ENCODE measurements around the gene ABHD11.
"Not testable (repeated sequence)": the region's sequence is repeated elsewhere in the genome, so short reads cannot be mapped to it uniquely, and the experiment has no call there.

Gene ABHD11

DNA sequence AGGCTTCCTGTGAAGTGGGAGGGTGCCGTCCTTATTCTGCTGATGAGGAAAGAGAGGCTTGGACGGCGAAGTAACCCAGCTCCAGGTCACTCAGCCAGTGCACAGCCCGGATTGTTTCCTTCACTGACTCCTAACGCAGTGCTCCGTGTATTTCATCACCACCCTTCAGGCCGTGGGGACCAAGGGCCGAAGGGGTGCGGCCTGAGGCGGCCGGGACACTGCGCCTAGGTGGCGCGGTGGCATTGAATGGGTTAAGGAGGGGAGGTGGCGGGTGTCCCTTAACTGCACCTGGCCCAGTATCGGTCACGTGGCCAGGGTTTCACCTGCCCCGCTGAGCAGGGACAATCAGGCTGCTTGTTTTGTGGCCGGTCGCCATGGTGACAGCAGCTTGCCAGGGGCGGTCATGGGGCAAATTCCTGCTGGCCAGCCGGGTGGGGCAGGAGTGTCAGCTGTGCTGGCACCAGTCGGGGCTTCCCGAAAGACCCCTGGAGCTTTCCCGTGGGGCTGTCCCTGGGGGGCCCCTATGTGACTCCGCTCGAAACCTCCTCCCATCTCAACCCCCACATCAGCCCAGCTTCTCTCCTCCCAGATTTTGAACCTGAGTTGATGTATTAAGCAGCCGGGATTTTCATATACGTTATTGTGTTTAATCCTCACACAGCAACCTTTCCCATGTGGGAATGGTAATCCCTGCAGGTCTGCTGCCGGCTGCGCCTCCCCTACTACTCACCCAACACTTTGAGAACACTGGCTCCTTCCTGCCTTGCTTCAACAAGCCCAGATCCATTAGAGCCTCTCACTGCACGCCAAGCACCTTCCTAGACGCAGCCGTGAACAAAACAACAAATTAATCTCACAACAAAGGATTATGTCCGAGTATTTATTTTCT is 4.4 kb upstream of the ABHD11 start:
- DNase-seq: peak; percentile 95

DNA sequence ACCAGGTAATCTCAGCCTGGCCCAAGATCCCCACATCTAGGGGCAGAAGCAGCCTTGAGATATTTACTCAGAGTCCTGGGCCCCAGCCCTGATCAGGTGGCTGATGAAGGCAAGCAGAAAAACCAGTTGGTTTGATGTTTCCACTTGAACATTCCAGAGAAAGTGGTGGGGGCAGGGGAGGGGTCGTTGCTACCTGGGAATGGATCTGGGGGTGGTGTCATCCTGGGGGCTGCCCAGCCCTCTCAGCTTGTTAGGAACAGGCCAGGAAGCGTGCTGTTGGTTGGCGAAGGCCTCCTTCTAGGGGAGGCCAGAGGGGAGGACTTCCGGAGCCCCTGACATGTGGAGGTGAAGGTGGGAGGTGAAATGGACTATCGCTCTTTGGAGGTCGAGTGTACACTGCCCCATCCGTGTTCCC is 3.7 kb upstream of the ABHD11 start:
- no peak for DNase-seq

DNA sequence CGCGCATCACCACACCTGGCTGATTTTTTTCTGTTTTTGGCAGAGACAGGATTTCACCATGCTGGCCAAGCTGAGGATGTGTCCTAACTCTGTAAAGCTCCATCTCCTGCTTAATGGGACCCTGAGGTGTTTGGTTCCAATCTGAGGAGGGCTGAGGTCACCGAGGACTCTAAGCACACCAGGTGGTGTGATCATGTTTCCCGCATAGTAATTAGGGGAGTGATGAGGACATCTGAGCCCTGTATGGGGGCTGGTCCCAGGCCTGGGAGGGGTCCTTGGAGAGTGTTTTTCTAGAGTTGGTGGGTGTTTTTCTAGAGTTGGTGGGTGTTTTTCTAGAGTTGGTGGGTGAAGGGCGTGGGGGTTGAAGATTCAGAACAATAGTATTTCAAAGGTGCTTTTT is 3.0 kb upstream of the ABHD11 start:
- peak; percentile 36 for DNase-seq

DNA sequence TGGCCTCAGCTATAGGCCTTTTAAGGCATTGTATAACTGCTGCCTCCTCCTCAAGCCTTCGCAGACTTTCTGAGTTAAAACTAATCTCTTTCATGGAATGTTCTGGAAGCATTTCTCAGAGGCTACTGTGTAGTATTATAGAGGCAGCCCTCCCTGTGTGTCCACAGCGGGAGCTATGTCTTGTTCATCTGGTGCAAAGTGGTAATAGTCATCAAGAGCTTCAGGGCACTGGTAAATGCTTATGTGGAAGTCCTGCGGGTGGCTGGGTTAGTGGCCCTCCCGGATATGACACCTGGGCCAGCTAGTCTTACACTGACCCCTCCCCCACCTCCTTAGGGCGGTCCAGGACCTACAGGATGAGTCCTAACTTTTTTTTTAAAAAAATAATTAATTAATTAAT is 2.2 kb upstream of the ABHD11 start:
- no peak for DNase-seq

DNA sequence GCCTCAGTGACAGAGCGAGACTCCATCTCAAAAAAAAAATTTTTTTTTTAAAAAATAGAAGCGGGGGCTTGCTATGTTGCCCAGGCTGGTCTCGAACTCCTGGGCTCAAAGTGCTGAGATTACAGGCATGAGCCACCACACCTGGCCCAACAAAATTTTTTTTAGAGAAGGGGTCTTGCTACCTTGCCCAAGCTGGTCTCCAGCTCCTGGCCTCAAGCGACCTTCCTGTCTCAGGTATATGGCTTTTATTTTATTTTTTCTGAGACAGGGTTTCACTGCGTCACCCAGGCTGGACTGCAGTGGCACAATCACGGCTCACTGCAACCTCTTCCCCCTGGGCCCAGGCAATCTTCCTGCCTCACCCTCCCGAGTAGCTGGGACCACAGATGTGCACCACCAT is 1.6 kb upstream of the ABHD11 start:
- no peak for DNase-seq

DNA sequence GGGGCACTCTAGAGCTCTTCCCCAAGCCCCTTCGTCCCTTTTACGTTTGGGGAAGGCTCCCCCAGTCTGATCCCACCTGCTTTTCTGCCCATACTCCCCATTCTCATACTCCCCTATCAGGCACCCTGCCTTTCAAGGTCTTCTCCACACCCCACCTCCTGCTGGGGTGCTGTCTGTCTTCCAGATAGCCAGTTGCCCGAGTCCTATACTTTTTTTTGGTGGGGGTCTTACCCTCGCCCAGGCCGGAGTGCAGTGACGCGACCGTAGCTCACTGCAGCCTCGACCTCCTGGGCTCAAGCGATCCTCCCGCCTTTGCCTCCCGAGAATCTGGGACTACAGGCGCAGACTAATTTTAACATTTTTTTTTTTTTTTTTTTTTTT is 775 bp upstream of the ABHD11 start:
- no peak for DNase-seq

DNA sequence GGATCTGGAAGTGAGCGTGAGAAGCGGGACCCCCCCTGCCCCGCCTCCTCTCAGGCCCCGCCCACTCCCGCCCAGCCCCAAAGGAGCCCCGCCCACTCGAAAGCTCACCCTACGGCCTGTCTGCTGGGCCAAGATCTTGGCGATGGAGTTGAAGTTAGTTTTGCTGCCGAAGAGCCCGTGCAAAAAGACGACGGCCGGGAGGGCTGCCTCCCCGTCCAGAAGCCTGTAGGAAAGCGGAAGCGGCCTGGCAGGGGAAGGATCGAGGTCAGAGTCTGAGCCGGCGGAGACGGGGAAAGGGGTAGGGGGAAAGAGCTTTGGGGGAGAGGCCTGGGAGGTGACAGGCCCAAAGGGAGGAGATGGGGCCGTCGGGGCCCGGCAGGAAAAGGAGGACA is 386 bp downstream of the ABHD11 start:
- no peak for DNase-seq

DNA sequence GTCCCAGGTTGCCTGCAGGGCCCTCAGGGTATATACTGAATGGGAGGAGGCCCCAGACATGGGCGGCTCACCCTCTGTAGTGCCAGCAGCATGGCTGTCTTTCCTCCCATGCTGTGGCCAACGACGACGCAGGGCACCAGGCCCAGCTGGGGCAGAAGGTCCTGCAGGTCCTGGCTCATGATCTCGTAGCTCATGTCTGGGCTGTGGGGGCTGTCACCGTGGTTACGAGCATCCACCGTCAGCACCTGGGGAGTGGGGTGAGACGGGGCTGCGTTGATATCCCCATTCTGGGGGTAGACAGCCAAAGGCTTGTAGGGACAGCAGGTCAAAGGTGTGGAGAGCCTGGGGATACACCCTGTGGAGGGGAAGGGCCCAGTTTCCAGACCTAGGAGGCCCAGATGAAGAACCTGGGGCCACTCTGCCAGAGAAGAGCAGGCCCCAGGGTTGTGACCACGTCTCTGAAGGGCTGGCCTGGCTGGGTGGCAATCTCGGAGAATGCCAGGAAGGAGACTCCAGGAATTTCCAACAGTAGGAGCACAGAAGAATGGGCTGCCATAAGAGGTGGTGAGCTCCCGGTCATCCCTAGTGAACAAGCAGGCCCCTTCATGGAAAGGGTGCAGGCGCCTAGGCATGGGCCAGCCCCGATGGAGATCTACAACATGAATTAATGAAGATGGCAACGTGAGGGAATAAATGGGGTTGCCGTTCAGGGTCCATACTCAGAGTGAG is 947 bp downstream of the ABHD11 start:
- DNase-seq: no peak

DNA sequence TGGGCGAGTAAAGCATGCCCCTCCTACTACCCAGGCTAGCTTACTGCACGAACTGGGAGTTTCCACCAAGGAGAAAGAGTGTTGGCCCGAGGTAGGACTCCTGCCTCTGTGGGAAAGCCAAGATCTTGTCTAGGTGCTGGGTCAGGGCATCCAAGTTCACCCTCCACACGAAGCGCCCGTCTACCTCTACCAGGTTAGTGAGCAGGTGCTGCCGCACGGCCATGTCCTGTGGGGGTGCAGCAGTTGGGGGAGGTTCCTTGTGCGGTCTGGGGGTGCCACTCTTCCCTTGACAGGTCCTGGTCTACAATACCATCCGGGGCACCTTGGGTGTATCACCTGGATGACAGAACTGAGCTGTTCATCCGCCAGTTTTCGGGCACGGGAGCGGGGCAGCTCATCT is 1.7 kb downstream of the ABHD11 start:
- no peak for DNase-seq

DNA sequence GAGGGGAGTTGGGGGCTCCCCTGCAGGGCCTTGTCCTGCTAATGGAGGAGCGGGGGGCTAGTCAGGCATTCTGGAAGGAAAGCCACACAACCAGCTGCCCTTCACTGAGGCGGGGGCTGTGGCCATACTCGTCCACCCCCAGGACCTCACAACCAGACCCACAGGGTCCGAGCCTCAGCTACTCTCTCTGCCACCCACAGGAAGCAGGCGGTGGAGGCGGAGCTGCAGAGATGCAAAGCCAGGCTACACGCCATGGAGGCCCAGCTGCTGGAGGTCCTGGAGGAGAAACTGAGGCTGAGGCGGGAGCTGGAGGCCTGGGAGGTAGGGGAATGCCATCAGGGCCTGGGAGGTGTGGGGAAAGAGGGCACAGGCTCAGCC is 3.1 kb downstream of the ABHD11 start:
- no peak for DNase-seq

DNA sequence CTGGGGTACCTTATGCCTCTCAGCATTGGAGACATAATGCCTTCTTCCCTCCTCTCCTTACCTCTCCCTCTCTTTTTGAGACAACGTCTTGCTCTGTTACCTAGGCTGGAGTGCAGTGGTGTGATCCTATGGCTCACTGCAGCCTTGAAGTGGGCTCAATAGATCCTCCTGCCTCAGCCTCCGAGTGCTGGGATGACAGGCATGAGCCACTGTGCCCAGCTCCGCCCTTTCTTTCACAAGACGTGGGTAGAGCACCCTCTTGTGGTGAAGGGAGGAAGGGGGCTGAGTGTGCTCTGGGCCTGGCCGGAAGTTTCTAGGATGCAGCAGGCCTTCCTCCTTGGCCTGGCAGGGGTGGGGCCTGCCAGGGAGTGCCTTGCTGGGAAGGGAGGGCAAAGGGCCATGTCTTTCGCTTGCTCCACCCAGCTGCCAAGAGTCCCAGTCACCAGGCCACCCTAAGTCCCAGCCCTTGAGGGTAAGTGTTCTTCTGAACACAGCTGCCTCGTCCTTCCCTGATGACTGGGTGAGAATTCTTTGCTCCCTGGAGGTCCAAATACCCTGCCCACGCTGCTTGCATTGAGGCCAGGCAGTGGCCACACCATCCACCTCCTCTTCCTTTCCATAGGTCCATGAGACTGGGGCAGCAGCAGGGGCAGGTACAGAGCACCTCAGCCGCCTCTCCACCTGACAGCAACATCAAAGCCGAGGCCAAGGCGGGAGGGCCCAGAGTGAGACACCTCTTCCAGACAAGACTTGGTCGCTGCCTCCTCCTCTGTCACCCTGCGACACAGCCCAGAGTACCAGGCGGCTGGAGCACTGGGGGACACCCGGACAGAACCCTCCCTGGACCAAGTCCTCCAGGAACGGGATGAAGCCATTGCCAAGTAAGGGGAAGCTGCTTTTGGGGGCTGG is 3.7 kb downstream of the ABHD11 start:
- DNase-seq: peak; percentile 56

DNA sequence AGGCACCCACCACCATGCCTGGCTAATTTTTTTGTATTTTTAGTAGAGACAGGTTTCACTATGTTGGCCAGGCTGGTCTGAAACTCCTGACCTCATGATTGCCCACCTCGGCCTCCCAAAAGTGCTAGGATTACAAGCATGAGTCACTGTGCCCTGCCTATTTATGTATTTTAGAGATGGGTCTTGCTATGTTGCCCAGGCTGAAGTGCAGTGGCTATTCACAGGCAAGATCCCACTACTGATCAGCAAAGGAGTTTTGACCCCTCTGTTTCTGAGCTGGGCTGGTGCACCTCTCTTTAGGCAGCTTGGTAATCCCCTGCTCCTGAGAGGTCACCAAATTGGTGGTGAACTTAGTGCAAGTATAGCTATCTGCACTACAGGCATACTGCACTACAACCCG is 6.2 kb downstream of the ABHD11 start:
- DNase-seq: no peak

DNA sequence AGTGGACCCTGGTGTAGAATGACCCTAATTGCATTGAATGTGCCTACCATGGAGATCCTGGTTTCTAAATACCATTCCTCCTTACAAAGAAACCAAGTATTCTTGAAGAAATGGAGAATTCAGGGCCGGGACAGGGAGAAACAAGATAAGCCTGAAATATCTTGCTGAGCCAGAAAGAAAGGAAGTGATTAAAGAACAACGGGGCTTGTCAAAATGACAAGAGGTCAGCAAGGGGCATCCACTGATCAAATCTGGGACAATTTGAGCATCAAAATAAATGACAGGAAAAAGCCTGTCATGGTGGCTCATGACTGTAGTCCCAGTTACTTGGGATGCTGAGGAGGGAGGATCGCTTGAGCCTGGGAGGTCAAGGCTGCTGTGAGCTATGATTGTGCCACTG is 8.1 kb downstream of the ABHD11 start:
- no peak for DNase-seq

DNA sequence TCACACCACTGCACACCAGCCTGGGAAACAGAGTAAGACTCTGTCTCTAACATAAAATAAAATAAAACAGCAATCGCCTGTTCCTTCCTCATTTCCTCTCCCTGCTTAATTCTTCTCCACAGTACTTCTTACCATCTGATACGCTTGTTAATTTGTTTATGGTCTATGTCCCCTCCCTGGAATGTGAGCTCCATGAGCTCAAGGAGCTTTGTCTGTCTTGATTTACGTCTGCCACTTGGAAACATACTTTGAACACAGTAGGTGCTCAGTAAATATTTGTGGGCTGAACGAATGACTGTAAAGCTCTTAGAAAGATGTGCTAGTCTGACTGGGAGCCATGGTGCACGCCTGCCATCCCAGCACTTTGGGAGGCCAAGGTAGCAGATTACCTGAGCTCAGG is 10.1 kb downstream of the ABHD11 start:
- no peak for DNase-seq

DNA sequence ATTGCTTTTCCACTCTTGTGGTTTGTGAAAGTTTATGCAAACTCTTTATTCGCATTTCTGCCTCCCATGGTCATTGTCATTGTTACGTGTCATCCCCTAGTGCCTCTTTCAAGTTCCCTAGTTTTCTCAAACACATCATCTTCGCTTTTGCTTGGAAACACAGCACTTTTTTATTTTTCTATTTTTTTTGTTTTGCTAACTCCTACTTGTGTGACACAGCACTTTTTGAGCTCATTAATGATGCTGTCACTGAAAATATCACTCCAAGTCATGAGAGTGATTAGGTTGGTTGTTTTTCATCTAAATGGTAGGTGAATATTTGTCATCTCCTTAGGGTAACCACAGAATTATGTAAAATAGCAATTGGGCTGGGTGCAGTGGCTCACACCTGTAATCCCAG is 10.7 kb downstream of the ABHD11 start:
- no peak for DNase-seq

DNA sequence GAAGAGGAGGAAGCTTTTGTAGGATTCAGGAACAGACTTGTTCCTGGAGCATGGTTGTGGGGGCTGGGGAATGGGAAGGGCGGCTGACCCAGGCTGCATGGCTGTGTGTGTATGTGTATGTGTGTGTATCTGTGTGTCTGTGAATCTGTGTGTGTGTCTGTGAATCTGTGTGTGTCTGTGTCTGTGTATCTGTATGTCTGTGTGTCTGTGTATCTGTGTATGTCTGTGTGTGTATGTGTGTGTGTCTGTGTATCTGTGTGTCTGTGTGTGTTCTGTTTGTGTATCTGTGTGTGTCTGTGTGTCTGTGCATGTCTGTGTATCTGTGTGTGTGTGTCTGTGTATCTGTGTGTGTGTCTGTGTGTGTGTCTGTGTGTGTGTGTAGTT is 12.5 kb downstream of the ABHD11 start:
- DNase-seq: no peak

DNA sequence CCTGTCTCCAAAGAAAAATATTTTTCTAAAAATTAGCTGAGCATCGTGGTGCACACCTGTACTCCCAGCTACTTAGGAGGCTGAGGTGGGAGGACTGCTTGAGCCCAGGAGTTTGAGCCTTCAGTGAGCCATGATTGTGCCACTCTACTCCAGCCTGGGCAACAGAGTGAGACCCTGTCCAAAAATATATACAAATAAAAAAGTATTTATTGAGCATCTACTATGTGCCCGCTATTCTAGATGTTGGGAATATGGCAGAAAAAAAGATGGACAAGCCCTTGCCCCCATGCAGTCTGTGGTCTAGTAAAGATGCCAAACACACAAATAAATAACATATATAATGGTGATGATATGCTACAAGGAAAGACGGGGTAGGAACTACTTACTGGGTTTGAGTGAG is 14.8 kb downstream of the ABHD11 start:
- no peak for DNase-seq

DNA sequence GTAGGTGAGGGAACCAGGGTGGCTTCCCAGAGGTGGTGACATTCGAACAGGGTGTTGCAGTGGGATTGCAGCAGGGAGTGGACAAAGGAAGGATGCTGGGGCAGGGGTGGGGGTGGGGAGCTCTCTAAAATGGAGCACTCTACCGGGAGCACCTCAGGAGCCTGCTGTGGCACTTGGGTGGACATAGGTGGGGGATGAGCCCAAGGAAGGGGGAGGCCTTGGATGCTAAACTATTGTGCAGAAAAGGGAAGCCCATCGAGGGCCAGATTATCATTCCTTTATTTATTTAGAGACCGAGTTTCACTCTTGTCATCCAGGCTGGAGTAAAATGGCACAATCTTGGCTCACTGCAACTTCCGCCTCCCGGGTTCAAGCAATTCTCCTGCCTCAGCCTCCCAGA is 15.8 kb downstream of the ABHD11 start:
- DNase-seq: no peak

DNA sequence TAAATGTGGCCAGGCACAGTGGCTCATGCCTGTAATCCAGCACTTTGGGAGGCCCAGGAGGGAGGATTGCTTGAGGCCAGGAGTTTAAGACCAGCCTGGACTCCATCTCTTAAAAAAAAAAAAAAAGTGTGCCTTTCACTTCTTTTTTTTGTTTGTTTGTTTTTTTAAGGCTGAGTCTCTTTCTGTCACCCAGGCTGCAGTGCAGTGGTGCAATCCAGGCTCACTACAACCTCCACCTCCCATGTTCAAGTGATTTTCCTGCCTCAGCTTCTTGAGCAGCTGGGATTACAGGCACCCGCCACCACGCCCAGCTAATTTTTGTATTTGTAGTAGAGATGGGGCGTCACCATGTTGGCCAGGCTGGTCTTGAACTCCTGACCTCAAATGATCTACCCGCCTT is 16.4 kb downstream of the ABHD11 start:
- not testable (repeated sequence) for DNase-seq

DNA sequence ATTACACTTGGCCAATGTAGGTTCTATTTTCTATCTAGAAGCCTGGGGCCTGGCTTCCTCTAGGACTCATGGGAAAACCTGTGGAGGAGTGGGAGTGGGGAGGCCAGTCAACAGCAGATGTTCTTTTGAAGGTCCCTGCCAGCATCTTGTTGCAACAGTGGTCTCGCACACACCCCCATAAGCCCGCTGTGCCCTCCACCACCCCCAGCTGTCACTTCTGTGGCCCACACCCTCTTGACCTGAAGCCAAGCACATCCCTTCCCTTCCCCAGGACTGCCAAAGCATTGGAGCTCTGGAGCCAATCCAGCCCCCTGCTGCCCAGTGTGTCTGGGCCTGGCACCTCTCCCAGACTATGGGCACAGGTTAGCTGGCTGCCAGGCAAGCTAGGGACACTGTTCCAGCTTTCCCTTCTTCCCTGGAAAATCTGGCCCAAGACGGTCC is 17.2 kb downstream of the ABHD11 start:
- DNase-seq: no peak

DNA sequence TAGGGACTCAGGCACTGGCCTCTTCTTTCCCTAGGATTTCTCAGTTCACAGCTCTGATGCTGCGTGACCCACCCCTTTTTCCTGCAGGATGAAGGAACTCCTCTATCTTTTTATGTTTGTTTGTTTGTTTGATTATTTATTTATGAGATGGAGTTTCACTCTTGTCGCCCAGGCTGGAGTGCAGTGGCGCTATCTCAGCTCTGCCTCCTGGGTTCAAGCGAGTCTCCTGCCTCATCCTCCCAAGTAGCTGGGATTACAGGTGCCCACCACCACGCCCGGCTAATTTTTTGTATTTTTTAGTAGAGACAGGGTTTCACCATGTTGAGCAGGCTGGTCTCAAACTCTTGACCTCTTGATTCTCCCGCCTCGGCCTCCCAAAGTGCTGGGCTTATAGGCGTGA is 18.2 kb downstream of the ABHD11 start:
- DNase-seq: not testable (repeated sequence)

DNA sequence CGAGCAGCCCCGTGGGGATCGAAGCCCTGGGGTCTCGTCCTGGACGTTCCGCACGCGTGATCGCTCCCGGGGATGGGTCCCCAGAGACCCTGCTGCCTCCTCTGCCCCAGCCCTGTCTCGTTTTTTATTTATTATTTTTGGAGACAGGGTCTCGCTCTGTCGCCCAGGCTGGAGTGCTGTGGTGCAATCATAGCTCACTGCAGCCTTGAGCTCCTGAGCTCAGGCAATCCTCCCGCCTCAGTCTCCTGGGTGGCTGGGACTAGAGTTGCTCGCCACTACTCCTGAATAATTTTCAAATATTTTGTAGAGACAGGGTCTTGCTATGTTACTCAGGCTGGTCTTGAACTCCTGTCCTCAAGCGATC is 18.8 kb downstream of the ABHD11 start:
- no peak for DNase-seq
